Adrenal gland (tissue), 12 donors: ENCODE results near the gene CEACAM1. TPM values are rescaled to one million over a fixed set of nuclear protein-coding genes. Genes with fewer than 3 reads are reported as not detected.

Source experiments
- DNase-seq, 7 donors: peaks; one replicate each; pipeline ENCODE4 v3.0.0-alpha.2; 2019 to 2020
- H3K27ac ChIP-seq, 5 donors: fragments of 200-600 bp; sonication (generic) in 4 of 5; 1 replicate in 3 of 5; 2 replicates in 2 of 5; pipeline versions ENCODE4 v1.5.1 to v1.8.0; 2016 to 2020; ENCODE audit warnings: mild to moderate bottlenecking in 1 of 5
- H3K27me3 ChIP-seq: fragments of 200-600 bp; 2 replicates; pipeline ENCODE4 v1.8.0; 2021
- H3K36me3 ChIP-seq, 2 donors: fragments of 200-600 bp; replicated peaks in 1 of 2; 1 replicate in 1 of 2; 2 replicates in 1 of 2; pipeline versions ENCODE4 v1.5.1 to v1.8.0; 2018 to 2022
- H3K4me1 ChIP-seq, 2 donors: fragments of 200-600 bp; replicated peaks in 1 of 2; 1 replicate in 1 of 2; 2 replicates in 1 of 2; pipeline versions ENCODE4 v1.5.1 to v1.8.0; 2018 to 2021
- H3K4me3 ChIP-seq, 4 donors: fragments of 200-600 bp; sonication (generic) in 3 of 4; one replicate each; pipeline ENCODE4 v1.5.1; 2016 to 2018
- H3K9me3 ChIP-seq, 3 donors: fragments of 200-600 bp; sonication (generic) in 1 of 3; replicated peaks in 1 of 3; 1 replicate in 2 of 3; 2 replicates in 1 of 3; pipeline versions ENCODE4 v1.5.1 to v1.8.0; 2016 to 2021
- POLR2A ChIP-seq, 2 donors: fragments of 450-650 bp; IDR thresholded peaks; one replicate each; pipeline ENCODE4 v1.6.1; 2017; ENCODE audit warnings: antibody characterized with exemption in 2 of 2, mild to moderate bottlenecking in 2 of 2, moderate library complexity in 1 of 2
- WGBS, 4 donors: extraction: QIAGEN DNeasy Blood & Tissue Kit in 2 of 4; methylation state at CpG; one replicate each; pipeline versions ENCODE4 v1.1.5 to v1.1.7; 2013 to 2017; 5-methylcytosine and 5-hydroxymethylcytosine counted together
- intact Hi-C, 2 donors: fragments of 100-400 bp; cut with DNase I; formaldehyde crosslinking; loops; one replicate each; pipeline versions ENCODE4 v1.14.1 to v1.15.0; 2022 to 2023
- polyA plus RNA-seq, 3 donors: library from polyadenylated mRNA; stranded (reverse); fragments of 200-250 nt in 2 of 3; fragments of 350-450 nt in 1 of 3; fragmentation: Illumina TruSeq in 1 of 3; extraction: RNeasy Lipid Tissue Mini Kit (QIAGEN cat#74804) in 1 of 3; gene quantifications; one replicate each; pipeline ENCODE4 v1.2.3, GENCODE V29; 2013 to 2014
- total RNA-seq, 9 donors: library from RNA; depleted of rRNA in 4 of 9; stranded (reverse); fragments of >200 nt in 4 of 9; fragments of 120-200 nt in 1 of 9; fragmentation: NEBNext Ultra II Directional in 1 of 9; extraction: Animal tissue kit (Norgen Biotek cat#: 25700) in 1 of 9; gene quantifications; one replicate each; pipeline versions ENCODE4 v1.1.0 to v1.2.4, GENCODE V29; 2013 to 2023
- TF ChIP-seq, protein P1 (sequence below), 6 experiments: fragments of 450-650 bp in 4 of 6; fragments of 200-600 bp in 2 of 6; sonication (generic) in 1 of 6; IDR thresholded peaks; 1 replicate in 5 of 6; 2 replicates in 1 of 6; pipeline versions ENCODE4 v1.5.1 to v1.8.0; 2016 to 2021; ENCODE audit warnings: antibody characterized with exemption in 6 of 6, mild to moderate bottlenecking in 2 of 6, moderate library complexity in 1 of 6
- donor health status: healthy with polysubstance abuse.
- donor health status: Bipolar disorder and iron deficiency.
- donor health status: DM: yes; HTN: yes; CAD: no.
- donor health status: DM: no; HTN: no; CAD: no.
- donor health status: DM: no; HTN: no; CAD: no.
- donor health status: DM: yes; HTN: yes; CAD: no.

Gene CEACAM1
- total and polyA plus RNA-seq, 12 donors: 12.1 to 59.5 (median 24.6) TPM

DNA sequence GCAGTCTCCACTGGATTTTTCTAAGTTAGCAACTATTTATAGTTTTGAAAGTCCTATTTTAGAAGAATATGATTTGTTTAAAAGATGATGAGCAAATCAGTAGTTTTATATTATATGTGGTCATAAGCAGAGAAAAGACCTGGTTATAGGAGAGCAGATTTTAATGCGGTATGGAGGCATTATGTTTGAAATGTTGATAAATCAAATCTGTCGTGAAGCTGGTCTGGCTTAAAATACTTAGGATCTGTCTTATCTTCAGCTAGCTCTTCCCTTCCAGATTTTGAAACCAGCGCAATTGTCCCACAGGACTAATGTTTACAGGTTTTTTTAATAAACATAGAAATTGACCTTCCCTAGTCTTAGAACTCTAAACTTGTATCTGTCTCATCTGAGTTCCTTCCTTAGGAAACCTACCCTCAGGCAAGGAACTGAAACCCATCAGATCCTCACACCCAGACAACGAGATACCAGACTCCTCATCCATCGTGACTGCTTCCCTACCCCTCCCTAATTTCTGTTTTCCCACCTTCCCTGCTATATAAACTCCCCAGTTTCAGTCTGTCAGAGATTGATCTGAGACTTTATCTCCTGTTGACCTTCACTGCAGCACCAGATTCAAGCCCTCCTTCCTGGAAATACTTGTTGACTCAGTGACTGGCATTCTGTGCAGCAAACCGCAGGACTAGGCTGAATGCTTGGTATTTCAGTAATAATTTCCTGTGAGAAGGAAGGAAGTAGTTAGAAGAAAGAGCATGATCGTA is 47.8 kb downstream of the CEACAM1 start:
- H3K27me3 ChIP-seq: no peaks in the 10 kb centered on the region
- DNase-seq: peak; percentile 26 to 78 (median 63)
- H3K4me1 ChIP-seq: peaks cover 0 to 19% of the 10 kb centered on the region in 2 donors
- H3K27ac ChIP-seq: peak overlapping the region in 4 of 5 donors; percentile 52 to 78 (median 64)
- no peak for TF ChIP-seq POLR2A (IDR thresholded peaks at IDR 0.05)
- TF ChIP-seq, protein P1, sequence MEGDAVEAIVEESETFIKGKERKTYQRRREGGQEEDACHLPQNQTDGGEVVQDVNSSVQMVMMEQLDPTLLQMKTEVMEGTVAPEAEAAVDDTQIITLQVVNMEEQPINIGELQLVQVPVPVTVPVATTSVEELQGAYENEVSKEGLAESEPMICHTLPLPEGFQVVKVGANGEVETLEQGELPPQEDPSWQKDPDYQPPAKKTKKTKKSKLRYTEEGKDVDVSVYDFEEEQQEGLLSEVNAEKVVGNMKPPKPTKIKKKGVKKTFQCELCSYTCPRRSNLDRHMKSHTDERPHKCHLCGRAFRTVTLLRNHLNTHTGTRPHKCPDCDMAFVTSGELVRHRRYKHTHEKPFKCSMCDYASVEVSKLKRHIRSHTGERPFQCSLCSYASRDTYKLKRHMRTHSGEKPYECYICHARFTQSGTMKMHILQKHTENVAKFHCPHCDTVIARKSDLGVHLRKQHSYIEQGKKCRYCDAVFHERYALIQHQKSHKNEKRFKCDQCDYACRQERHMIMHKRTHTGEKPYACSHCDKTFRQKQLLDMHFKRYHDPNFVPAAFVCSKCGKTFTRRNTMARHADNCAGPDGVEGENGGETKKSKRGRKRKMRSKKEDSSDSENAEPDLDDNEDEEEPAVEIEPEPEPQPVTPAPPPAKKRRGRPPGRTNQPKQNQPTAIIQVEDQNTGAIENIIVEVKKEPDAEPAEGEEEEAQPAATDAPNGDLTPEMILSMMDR (IDR thresholded peaks at IDR 0.05): no peak
- 15 to 18% (median 18%) methylated on average over 7 of the region's 7 CpGs for WGBS, 4 donors
- no peaks in the 10 kb centered on the region for H3K36me3 ChIP-seq
- no peaks in the 10 kb centered on the region for H3K9me3 ChIP-seq
- intact Hi-C loops: no loop called here
- H3K4me3 ChIP-seq: peak overlapping the region in 1 of 4 donors; percentile 22

DNA sequence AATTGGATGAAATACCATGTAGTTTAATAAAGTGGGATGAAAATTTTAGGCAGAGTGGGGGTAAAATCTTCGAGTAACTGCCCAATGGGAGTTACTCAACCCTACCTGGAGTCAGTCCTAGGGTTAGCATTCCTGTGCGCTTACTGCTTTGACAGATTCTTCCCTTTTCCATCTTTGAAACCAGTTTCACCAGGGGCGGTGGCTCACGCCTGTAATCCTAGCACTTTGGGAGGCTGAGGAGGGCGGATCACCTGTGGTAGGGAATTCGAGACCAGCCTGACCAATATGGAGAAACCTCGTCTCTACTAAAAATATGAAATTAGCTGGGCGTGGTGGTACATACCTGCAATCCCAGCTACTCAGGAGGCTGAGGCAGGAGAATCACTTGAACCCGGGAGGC is 48.5 kb downstream of the CEACAM1 start:
- no peaks in the 10 kb centered on the region for H3K9me3 ChIP-seq
- 96 to 98% (median 96%) methylated on average over 9 of the region's 9 CpGs for WGBS, 4 donors
- H3K27ac ChIP-seq: no peak overlapping the region
- H3K4me3 ChIP-seq: no peak overlapping the region
- H3K36me3 ChIP-seq: no peaks in the 10 kb centered on the region
- H3K27me3 ChIP-seq: no peaks in the 10 kb centered on the region
- no peak for DNase-seq
- peaks cover 0 to 19% of the 10 kb centered on the region in 2 donors for H3K4me1 ChIP-seq
- TF ChIP-seq, protein P1 (IDR thresholded peaks at IDR 0.05): no peak
- no peak for TF ChIP-seq POLR2A (IDR thresholded peaks at IDR 0.05)
- intact Hi-C loops: no loop called here

DNA sequence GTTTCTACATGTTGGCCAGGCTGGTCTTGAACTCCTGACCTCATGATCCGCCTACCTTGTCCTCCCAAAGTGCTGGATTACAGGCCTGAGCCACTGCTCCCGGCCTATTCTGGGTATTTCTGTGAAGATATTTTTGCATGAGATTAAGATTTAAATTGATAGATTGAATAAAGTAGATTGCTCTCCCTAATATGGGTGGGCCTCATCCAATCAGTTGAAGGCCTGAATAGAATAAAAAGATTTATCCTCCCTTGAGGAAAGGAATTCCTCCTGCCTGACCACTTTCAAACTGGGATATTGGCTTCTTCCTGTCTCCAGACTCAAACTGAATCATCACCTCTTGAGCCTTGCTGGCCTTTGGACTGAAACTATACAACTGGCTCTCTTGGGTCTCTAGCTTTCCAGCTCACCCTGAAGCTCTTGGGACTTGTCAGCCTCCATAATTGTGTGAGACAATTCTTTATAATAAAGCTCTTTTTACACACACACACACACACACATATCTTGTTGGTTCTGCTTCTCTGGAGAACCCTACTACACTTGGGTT is 49.4 kb downstream of the CEACAM1 start:
- Histone ChIP-seq H3K9me3 (no peaks in the 10 kb centered on the region), H3K4me1 (peaks cover 0 to 19% of the 10 kb centered on the region in 2 donors), H3K27me3 (no peaks in the 10 kb centered on the region), H3K27ac (no peak overlapping the region), H3K36me3 (no peaks in the 10 kb centered on the region), H3K4me3 (no peak overlapping the region)
- WGBS, 4 donors: 96 to 100% (median 100%) methylated on average over 2 of the region's 2 CpGs
- intact Hi-C loops: no loop called here
- no peak for DNase-seq
- TF ChIP-seq, protein P1 (IDR thresholded peaks at IDR 0.05): no peak
- TF ChIP-seq POLR2A (IDR thresholded peaks at IDR 0.05): no peak

DNA sequence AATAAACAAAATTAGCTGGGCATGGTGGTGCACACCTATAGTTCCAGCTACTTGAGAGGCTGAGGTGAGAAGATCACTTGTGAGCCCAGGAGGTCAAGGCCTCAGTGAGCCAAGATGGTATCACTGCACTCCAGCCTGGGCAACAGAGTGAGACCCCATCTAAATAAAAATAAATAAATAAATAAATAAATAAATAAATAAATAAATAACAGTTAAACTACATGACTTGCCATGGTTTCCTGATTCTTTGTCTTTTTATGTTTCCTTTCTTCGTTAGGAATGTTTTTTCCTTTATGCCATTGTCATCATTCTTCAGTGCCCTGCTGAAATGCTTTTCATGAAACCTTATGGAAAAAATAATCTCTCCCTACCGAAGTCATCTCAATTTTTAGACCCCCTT is 50.3 kb downstream of the CEACAM1 start:
- 83 to 95% (median 88%) methylated on average over 2 of the region's 2 CpGs for WGBS, 4 donors
- peaks cover 0 to 19% of the 10 kb centered on the region in 2 donors for H3K4me1 ChIP-seq
- no peak overlapping the region for H3K4me3 ChIP-seq
- H3K27me3 ChIP-seq: no peaks in the 10 kb centered on the region
- no peaks in the 10 kb centered on the region for H3K36me3 ChIP-seq
- intact Hi-C loops: no loop called here
- no peak for TF ChIP-seq POLR2A (IDR thresholded peaks at IDR 0.05)
- TF ChIP-seq, protein P1 (IDR thresholded peaks at IDR 0.05): no peak
- H3K27ac ChIP-seq: no peak overlapping the region
- no peaks in the 10 kb centered on the region for H3K9me3 ChIP-seq
- DNase-seq: no peak
